ENCODE data around the gene SMARCC1.

Gene SMARCC1

DNA sequence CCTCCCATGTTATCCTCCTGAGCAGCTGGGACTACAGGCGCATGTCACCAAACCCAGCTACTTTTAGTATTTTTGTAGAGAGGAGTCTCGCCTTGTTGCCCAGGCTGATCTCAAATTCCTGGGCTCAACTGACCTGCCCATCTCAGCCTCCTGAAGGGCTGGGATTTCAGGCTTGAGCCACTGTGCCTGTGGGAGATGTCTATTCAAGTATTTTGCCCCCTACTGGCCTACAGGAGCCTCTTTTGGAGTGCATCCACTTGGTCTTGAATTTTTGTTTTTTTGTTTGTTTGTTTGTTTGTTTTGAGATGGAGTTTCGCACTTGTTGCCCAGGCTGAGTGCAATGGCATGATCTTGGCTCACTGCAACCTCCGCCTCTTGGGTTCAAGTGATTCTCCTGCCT is 18.0 kb upstream of the SMARCC1 start:
- H3K36me3 ChIP-seq (ENCODE audit: insufficient read depth, low read length) = no peaks in the 10 kb centered on the region
- H3K4me1 ChIP-seq (ENCODE audit: insufficient read depth, low read length, poor library complexity, severe bottlenecking) = peaks cover 14% of the 10 kb centered on the region
- H3K4me3 ChIP-seq (ENCODE audit: low read length, poor library complexity, severe bottlenecking) = no peak overlapping the region
- H3K9me3 ChIP-seq (ENCODE audit: insufficient read depth, low read depth, low read length) = no peaks in the 10 kb centered on the region
- no peaks in the 10 kb centered on the region for H3K9me2 ChIP-seq (replicated peaks; ENCODE audit: low read depth, low read length)
- H2AFZ ChIP-seq (ENCODE audit: low read length) = no peak overlapping the region
- no peak overlapping the region for H3K4me2 ChIP-seq (ENCODE audit: low read depth, low read length, poor library complexity, severe bottlenecking)
- H3K9ac ChIP-seq (ENCODE audit: low read depth, low read length, poor library complexity, severe bottlenecking) = no peak overlapping the region
- no peaks in the 10 kb centered on the region for H3F3A ChIP-seq (ENCODE audit: low read depth)
- H4K20me1 ChIP-seq (ENCODE audit: insufficient read depth, low read length, poor library complexity, severe bottlenecking) = no peaks in the 10 kb centered on the region
- TF ChIP-seq, protein P1, sequence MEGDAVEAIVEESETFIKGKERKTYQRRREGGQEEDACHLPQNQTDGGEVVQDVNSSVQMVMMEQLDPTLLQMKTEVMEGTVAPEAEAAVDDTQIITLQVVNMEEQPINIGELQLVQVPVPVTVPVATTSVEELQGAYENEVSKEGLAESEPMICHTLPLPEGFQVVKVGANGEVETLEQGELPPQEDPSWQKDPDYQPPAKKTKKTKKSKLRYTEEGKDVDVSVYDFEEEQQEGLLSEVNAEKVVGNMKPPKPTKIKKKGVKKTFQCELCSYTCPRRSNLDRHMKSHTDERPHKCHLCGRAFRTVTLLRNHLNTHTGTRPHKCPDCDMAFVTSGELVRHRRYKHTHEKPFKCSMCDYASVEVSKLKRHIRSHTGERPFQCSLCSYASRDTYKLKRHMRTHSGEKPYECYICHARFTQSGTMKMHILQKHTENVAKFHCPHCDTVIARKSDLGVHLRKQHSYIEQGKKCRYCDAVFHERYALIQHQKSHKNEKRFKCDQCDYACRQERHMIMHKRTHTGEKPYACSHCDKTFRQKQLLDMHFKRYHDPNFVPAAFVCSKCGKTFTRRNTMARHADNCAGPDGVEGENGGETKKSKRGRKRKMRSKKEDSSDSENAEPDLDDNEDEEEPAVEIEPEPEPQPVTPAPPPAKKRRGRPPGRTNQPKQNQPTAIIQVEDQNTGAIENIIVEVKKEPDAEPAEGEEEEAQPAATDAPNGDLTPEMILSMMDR (conservative IDR thresholded peaks at IDR 0.05; ENCODE audit: low read length) = peak; percentile 62
- no peak for TF ChIP-seq EZH2phosphoT487 (IDR thresholded peaks at IDR 0.05; ENCODE audit: borderline replicate concordance)
- no peaks in the 10 kb centered on the region for H3K27me3 ChIP-seq (ENCODE audit: insufficient read depth, low read length, poor library complexity, severe bottlenecking)
- H3K79me2 ChIP-seq (ENCODE audit: insufficient read depth, low read length) = peaks cover 17% of the 10 kb centered on the region

DNA sequence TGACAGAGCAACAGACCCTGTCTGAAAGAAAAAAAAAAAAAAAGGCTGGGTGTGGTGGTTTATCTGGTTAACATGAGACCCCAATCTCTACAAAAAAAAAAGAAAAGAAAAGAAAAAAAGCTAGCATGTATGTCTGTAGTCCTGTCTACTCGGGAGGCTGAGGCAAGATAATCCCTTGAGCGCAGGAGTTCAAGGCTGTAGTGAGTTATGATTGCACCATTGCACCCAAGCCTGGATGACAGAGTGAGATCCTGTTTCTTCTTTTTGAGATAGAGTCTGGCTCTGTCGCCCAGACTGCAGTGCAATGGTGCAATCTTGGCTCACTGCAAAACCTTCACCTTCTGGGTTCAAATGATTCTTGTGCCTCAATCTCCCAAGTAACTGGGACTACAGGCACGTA is 12.9 kb upstream of the SMARCC1 start:
- Histone ChIP-seq H4K20me1 (ENCODE audit: insufficient read depth, low read length, poor library complexity, severe bottlenecking) (no peaks in the 10 kb centered on the region), H3K79me2 (ENCODE audit: insufficient read depth, low read length) (no peaks in the 10 kb centered on the region), H3K27me3 (ENCODE audit: insufficient read depth, low read length, poor library complexity, severe bottlenecking) (no peaks in the 10 kb centered on the region), H2AFZ (ENCODE audit: low read length) (no peak overlapping the region), H3F3A (ENCODE audit: low read depth) (no peaks in the 10 kb centered on the region), H3K4me1 (ENCODE audit: insufficient read depth, low read length, poor library complexity, severe bottlenecking) (no peaks in the 10 kb centered on the region), H3K9ac (ENCODE audit: low read depth, low read length, poor library complexity, severe bottlenecking) (no peak overlapping the region), H3K4me3 (ENCODE audit: low read length, poor library complexity, severe bottlenecking) (no peak overlapping the region), H3K9me3 (ENCODE audit: insufficient read depth, low read depth, low read length) (no peaks in the 10 kb centered on the region), H3K36me3 (ENCODE audit: insufficient read depth, low read length) (no peaks in the 10 kb centered on the region), H3K4me2 (ENCODE audit: low read depth, low read length, poor library complexity, severe bottlenecking) (no peak overlapping the region), H3K9me2 (replicated peaks; ENCODE audit: low read depth, low read length) (no peaks in the 10 kb centered on the region)
- TF ChIP-seq, protein P1 (conservative IDR thresholded peaks at IDR 0.05; ENCODE audit: low read length) = no peak
- no peak for TF ChIP-seq EZH2phosphoT487 (IDR thresholded peaks at IDR 0.05; ENCODE audit: borderline replicate concordance)

DNA sequence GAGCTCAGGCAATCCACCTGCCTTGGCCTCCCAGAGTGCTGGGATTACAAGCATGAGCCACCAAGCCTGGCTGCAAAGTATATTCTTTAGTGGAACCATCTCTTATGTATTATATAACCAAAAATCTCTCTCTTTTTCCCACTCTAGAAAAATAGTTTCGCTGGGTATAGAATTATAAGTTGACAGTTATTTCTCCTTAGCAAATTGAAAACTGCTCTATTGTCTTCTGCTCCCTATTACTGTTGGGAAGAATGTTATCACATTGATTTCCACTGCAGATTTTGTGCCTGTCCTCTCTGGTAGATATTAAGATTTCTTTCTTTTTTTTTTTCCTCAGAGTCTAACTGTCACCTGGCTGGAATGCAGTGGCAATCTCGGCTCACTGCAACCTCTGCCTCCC is 11.0 kb upstream of the SMARCC1 start:
- Histone ChIP-seq H3K9me2 (replicated peaks; ENCODE audit: low read depth, low read length) (no peaks in the 10 kb centered on the region), H3K9ac (ENCODE audit: low read depth, low read length, poor library complexity, severe bottlenecking) (no peak overlapping the region), H4K20me1 (ENCODE audit: insufficient read depth, low read length, poor library complexity, severe bottlenecking) (no peaks in the 10 kb centered on the region), H3K27me3 (ENCODE audit: insufficient read depth, low read length, poor library complexity, severe bottlenecking) (no peaks in the 10 kb centered on the region), H3K4me3 (ENCODE audit: low read length, poor library complexity, severe bottlenecking) (no peak overlapping the region), H3K79me2 (ENCODE audit: insufficient read depth, low read length) (no peaks in the 10 kb centered on the region), H3K9me3 (ENCODE audit: insufficient read depth, low read depth, low read length) (no peaks in the 10 kb centered on the region), H2AFZ (ENCODE audit: low read length) (no peak overlapping the region), H3K4me1 (ENCODE audit: insufficient read depth, low read length, poor library complexity, severe bottlenecking) (no peaks in the 10 kb centered on the region), H3F3A (ENCODE audit: low read depth) (no peaks in the 10 kb centered on the region), H3K36me3 (ENCODE audit: insufficient read depth, low read length) (no peaks in the 10 kb centered on the region), H3K4me2 (ENCODE audit: low read depth, low read length, poor library complexity, severe bottlenecking) (no peak overlapping the region)
- TF ChIP-seq, protein P1 (conservative IDR thresholded peaks at IDR 0.05; ENCODE audit: low read length) = no peak
- no peak for TF ChIP-seq EZH2phosphoT487 (IDR thresholded peaks at IDR 0.05; ENCODE audit: borderline replicate concordance)

Measured in Loucy (cell line).